ENCODE measurements around the gene CSNK1A1. TPM values are rescaled to one million over a fixed set of nuclear protein-coding genes. Genes with fewer than 3 reads are reported as not detected.
A peak's percentile ranks its signal among the peaks of the same experiment; 100 is the strongest.
"Not testable (repeated sequence)": the region's sequence is repeated elsewhere in the genome, so short reads cannot be mapped to it uniquely, and the experiment has no call there.

CSNK1A1 gene
- total RNA-seq, 1 donor from 2014 or later: 191 TPM

DNA sequence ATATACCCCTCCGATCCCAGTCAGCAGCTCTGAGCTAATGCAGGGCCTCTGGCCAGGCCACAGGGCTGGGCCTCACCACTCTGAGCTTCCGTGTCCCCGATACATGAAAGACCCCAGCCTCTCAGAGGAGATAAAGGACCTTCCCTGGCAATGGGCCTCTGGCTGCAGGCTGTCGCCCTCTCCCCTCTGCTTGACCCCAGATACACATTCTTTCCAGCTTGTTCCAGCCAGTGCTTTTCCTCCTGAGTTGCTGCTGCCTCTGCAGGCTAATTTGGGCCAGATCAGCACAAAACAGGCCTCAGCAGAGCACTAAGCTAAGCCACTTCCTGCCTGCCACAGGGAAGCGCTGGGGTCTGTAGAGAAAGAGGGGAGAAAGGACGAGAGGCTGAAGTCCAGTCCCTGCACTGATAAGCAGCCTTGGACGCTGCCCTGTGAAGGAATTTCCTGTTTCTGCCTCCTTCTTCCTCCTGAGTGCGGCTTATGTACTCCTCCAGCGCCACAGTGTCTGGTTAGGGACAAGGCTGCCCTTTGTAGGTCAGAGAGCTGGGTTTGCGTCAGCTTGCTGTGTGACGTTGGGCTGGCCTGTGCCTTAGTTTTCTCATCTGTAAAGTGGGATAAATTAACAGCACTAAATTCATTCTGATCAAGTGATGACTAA lies 99.1 kb downstream of the CSNK1A1 start:
- no peaks in the 10 kb centered on the region for H3K27me3 ChIP-seq
- DNase-seq (peak; percentile 76), ATAC-seq (peak; percentile 89)
- H3K9me3 ChIP-seq: no peaks in the 10 kb centered on the region
- peak overlapping the region; percentile 78 for H3K27ac ChIP-seq
- H3K4me3 ChIP-seq: no peak overlapping the region
- H3K36me3 ChIP-seq: no peaks in the 10 kb centered on the region
- intact Hi-C loops (cut with DNase I): no loop called here
- TF ChIP-seq, protein P1, sequence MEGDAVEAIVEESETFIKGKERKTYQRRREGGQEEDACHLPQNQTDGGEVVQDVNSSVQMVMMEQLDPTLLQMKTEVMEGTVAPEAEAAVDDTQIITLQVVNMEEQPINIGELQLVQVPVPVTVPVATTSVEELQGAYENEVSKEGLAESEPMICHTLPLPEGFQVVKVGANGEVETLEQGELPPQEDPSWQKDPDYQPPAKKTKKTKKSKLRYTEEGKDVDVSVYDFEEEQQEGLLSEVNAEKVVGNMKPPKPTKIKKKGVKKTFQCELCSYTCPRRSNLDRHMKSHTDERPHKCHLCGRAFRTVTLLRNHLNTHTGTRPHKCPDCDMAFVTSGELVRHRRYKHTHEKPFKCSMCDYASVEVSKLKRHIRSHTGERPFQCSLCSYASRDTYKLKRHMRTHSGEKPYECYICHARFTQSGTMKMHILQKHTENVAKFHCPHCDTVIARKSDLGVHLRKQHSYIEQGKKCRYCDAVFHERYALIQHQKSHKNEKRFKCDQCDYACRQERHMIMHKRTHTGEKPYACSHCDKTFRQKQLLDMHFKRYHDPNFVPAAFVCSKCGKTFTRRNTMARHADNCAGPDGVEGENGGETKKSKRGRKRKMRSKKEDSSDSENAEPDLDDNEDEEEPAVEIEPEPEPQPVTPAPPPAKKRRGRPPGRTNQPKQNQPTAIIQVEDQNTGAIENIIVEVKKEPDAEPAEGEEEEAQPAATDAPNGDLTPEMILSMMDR (IDR thresholded peaks at IDR 0.05): no peak
- H3K4me1 ChIP-seq: peaks cover 48% of the 10 kb centered on the region

- peak; percentile 33 for ATAC-seq
- Histone ChIP-seq H3K27me3 (no peaks in the 10 kb centered on the region), H3K9me3 (no peaks in the 10 kb centered on the region), H3K4me1 (peaks cover 53% of the 10 kb centered on the region), H3K4me3 (no peak overlapping the region), H3K27ac (peak overlapping the region; percentile 78), H3K36me3 (no peaks in the 10 kb centered on the region)
- intact Hi-C loops (cut with DNase I): no loop called here
- peak; percentile 69 for DNase-seq
- TF ChIP-seq, protein P1 (IDR thresholded peaks at IDR 0.05): no peak
These were observed 101.0 kb downstream of the CSNK1A1 start for GRCh38 chr5:149450199-149450598.

DNA sequence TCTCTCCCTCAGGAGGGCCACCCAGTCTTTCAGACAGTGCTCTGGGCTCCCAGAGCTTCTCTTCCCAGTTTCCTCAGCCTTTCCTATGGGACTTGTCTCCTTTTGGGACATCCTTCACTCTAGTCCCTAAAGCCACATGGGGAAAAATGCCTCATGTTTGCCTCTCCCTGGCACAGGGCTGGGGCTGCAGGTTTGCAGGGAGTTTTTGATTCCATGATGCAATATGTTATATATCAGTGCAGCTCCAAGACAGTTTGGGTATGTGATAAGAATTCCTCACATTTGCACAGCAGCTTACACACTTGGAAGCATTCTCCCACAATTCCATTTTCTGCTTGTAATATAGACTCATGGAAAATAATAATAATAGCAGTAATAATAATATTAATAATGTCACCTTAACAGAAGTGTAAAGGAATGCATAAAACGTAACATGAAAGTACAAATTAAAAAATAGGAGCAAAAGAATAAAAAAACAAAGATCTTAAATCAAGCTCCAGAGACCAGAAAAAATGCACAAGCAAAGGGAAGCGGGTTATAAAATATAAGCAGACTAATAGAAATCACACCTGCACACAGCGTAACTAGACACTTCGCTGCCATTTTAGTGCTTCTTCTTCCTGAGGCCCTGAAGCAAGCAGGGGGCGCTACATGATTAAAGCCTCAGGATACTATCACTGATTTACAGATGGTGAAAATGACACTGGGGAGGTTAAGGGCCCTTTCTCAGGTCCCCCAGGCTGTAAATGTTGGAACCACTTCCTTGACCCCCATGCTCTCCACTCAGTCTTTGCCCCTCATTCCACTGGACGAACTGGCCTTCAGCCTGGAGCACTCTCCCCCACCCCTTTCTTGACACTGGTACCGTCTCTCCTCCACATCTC lies 102.2 kb downstream of the CSNK1A1 start:
- no peaks in the 10 kb centered on the region for H3K27me3 ChIP-seq
- TF ChIP-seq, protein P1 (IDR thresholded peaks at IDR 0.05): peak; percentile 13
- intact Hi-C loops (cut with DNase I): loop anchor here (10.0 kb wide), 1 partner anchor 56 kb away; no protein-coding TSS in a partner anchor
- H3K4me1 ChIP-seq: peaks cover 53% of the 10 kb centered on the region
- H3K27ac ChIP-seq: peak overlapping the region; percentile 78
- DNase-seq (no peak), ATAC-seq (no peak)
- H3K36me3 ChIP-seq: no peaks in the 10 kb centered on the region
- no peaks in the 10 kb centered on the region for H3K9me3 ChIP-seq
- H3K4me3 ChIP-seq: no peak overlapping the region

- no peaks in the 10 kb centered on the region for H3K9me3 ChIP-seq
- peaks cover 53% of the 10 kb centered on the region for H3K4me1 ChIP-seq
- DNase-seq (no peak), ATAC-seq (no peak)
- intact Hi-C loops (cut with DNase I): loop anchor here (10.0 kb wide), 1 partner anchor 56 kb away; no protein-coding TSS in a partner anchor
- no peak overlapping the region for H3K27ac ChIP-seq
- H3K4me3 ChIP-seq: no peak overlapping the region
- no peaks in the 10 kb centered on the region for H3K27me3 ChIP-seq
- TF ChIP-seq, protein P1 (IDR thresholded peaks at IDR 0.05): no peak
- H3K36me3 ChIP-seq: no peaks in the 10 kb centered on the region
These were observed 102.8 kb downstream of the CSNK1A1 start for GRCh38 chr5:149448431-149448830.

DNA sequence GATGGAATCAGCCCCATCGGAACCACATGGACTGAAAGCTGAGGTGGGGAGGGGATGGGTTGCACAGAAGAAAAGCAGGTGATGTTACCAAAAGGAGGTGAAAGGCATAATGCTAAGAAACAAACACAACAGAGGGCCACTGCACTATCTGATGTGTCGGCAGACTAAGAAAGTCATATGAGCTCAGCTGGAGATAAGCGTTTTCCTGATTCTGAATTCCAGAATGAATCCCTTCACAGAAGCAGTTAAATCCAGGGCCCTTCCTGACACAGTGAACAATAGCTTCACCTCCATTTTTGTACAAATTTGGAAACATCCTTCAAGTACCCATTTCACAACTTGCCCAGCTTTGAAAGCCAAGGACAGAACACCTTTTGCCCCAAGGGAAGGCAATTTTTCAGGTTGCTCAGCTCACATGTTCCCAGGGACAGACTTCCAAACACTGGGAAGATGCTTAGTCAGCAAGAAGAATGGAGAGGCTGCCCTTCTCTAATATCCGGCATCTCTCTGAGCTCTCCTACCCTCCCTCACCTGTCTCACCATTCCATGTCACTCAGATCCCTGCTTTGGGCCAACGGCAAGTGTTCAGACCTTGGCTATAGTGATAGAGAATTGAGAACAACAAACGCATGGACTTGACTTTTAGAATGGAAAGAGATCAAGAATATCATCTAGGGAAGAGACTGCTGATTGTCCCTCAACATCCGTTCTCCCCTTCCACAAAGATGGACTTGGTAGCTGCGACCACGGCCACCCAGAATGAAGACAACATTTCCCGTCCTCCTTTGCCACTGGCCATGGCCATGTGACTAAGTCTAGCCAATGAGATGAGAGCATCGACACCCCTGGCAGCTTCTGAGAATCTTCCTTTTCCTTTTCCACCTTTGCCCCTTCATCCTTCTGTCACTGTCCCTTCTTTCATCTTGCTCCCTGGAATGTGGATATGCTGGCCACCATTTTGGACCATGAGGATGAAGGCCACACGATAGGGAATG lies 103.6 kb downstream of the CSNK1A1 start:
- Histone ChIP-seq H3K4me1 (peaks cover 50% of the 10 kb centered on the region), H3K4me3 (no peak overlapping the region), H3K27me3 (no peaks in the 10 kb centered on the region), H3K9me3 (no peaks in the 10 kb centered on the region), H3K27ac (no peak overlapping the region), H3K36me3 (no peaks in the 10 kb centered on the region)
- TF ChIP-seq, protein P1 (IDR thresholded peaks at IDR 0.05): no peak
- DNase-seq (no peak), ATAC-seq (no peak)
- intact Hi-C loops (cut with DNase I): loop anchor here (10.0 kb wide), 1 partner anchor 57 kb away; no protein-coding TSS in a partner anchor

DNA sequence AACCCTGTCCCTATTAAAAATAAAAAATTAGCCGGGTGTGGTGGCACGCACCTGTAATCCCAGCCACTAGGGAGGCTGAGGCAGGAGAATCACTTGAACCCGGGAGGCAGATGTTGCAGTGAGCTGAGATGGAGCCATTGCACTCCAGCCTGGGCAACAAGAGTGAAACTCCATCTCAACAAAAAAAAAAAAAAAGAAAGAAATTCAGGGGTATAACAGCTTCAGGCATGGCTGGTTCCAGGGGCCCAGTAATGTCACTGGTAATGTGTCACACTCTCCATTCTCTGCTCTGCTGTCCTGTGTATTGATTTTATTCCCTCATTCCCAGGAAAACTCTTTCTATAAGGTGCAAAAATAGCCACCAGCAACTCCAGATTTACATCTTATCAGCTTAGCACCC lies 104.4 kb downstream of the CSNK1A1 start:
- not testable (repeated sequence) for H3K9me3 ChIP-seq, DNase-seq, H3K27me3 ChIP-seq, H3K36me3 ChIP-seq, H3K4me3 ChIP-seq, H3K27ac ChIP-seq, ATAC-seq
- H3K4me1 ChIP-seq: peaks cover 42% of the 10 kb centered on the region
- intact Hi-C loops (cut with DNase I): loop anchor here (10.0 kb wide), 1 partner anchor 58 kb away; no protein-coding TSS in a partner anchor

Measured in upper lobe of right lung (tissue), 1 donor.